Caco-2 (cell line): ENCODE results near the gene MOV10L1. TPM values are rescaled to one million over a fixed set of nuclear protein-coding genes. Genes with fewer than 3 reads are reported as not detected.

Experiments used
- BruUV-seq: library from RNA; stranded (reverse); fragments of 400-500 nt; replicated peaks from 2 replicates; lab custom pipeline; 2021; lab: Mats Ljungman, UMichigan
- CTCF ChIA-PET: fragments of 300-600 bp; sonication (Branson Sonifier 250); formaldehyde crosslinking; loops from one replicate; lab custom pipeline; 2022; ENCODE audit warnings: antibody characterized with exemption; lab: Charles Lee
- POLR2A ChIA-PET: fragments of 300-600 bp; sonication (Branson Sonifier 250); formaldehyde crosslinking; loops from one replicate; lab custom pipeline; 2022; ENCODE audit warnings: antibody characterized with exemption; lab: Charles Lee
- DNase-seq, 2 experiments: peaks; one replicate each; pipeline versions ENCODE4 v3.0.0 to v3.0.0-alpha.2; 2020 to 2022
- H3K27me3 ChIP-seq: replicated peaks from 2 replicates; pipeline ENCODE4 v1.6.0; 2011; ENCODE audit warnings: low read length; ENCODE audit not compliant: control insufficient read depth, insufficient read depth
- H3K36me3 ChIP-seq: 2 replicates; pipeline ENCODE4 v1.5.1; 2011; ENCODE audit warnings: low read length; ENCODE audit not compliant: control insufficient read depth, insufficient read depth
- H3K4me1 ChIP-seq: fragments of 250-450 bp; sonication (Bioruptor Pico); 2 replicates; pipeline ENCODE4 v1.5.1; 2020; ENCODE audit warnings: mild to moderate bottlenecking
- H3K4me3 ChIP-seq: 2 replicates; pipeline ENCODE4 v1.5.1; 2011; ENCODE audit warnings: low read depth, mild to moderate bottlenecking, control low read depth, low read length
- H3K9me3 ChIP-seq: fragments of 250-450 bp; sonication (Bioruptor Pico); 2 replicates; pipeline ENCODE4 v1.5.1; 2020; ENCODE audit warnings: mild to moderate bottlenecking, moderate library complexity
- H3K27ac Mint-ChIP-seq: one replicate; pipeline ENCODE4 v1.8.0; 2022; ENCODE audit warnings: mixed read lengths; ENCODE audit not compliant: unreplicated experiment
- H3K27me3 Mint-ChIP-seq: one replicate; pipeline ENCODE4 v1.8.0; 2022; ENCODE audit warnings: mixed read lengths; ENCODE audit not compliant: insufficient read depth, unreplicated experiment
- H3K36me3 Mint-ChIP-seq: one replicate; pipeline ENCODE4 v1.8.0; 2022; ENCODE audit warnings: mild to moderate bottlenecking, mixed read lengths; ENCODE audit not compliant: insufficient read depth, unreplicated experiment
- H3K4me1 Mint-ChIP-seq: one replicate; pipeline ENCODE4 v1.8.0; 2022; ENCODE audit warnings: low read depth, mixed read lengths; ENCODE audit not compliant: unreplicated experiment
- H3K4me3 Mint-ChIP-seq: one replicate; pipeline ENCODE4 v1.8.0; 2022; ENCODE audit warnings: mild to moderate bottlenecking, moderate library complexity, mixed read lengths; ENCODE audit not compliant: unreplicated experiment
- H3K9me3 Mint-ChIP-seq: one replicate; pipeline ENCODE4 v1.8.0; 2022; ENCODE audit warnings: mixed read lengths; ENCODE audit not compliant: unreplicated experiment
- CTCF ChIP-seq, 2 experiments: fragments of 200-600 bp in 1 of 2; IDR thresholded peaks; 1 replicate in 1 of 2; 2 replicates in 1 of 2; pipeline versions ENCODE4 v1.5.1 to v1.8.0; 2011 to 2022; ENCODE audit warnings: antibody characterized with exemption in 1 of 2, control low read depth in 1 of 2, inconsistent platforms in 1 of 2, low read depth in 1 of 2, low read length in 1 of 2, mild to moderate bottlenecking in 1 of 2, moderate library complexity in 1 of 2; ENCODE audit not compliant: insufficient read depth in 1 of 2, severe bottlenecking in 1 of 2, unreplicated experiment in 1 of 2
- intact Hi-C: fragments of 100-400 bp; cut with micrococcal nuclease; formaldehyde crosslinking; loops from one replicate; pipeline ENCODE4 v1.10.0; 2022; ENCODE audit not compliant: unreplicated experiment
- total RNA-seq: library from RNA; stranded (reverse); gene quantifications from 2 replicates; pipeline ENCODE4 v1.2.3, GENCODE V29; 2022

MOV10L1 gene
- total RNA-seq, 1 experiment from 2014 or later, result not detected

GRCh38 chr22:50141891-50142363 lies 52.1 kb downstream of the MOV10L1 start:
- ChIA-PET CTCF (interaction anchor here (0.6 to 1.4 kb wide), 4 partner anchors 38 to 131 kb away, joined by 3 to 5 read pairs (median 4); no protein-coding TSS in a partner anchor), POLR2A (no interaction called here)
- Mint-ChIP-seq H3K27ac (no peak overlapping the region), H3K4me1 (peaks cover 21% of the 10 kb centered on the region), H3K36me3 (no peaks in the 10 kb centered on the region), H3K27me3 (no peaks in the 10 kb centered on the region), H3K9me3 (no peaks in the 10 kb centered on the region), H3K4me3 (no peak overlapping the region)
- BruUV-seq, result no TSS peak
- peak in 1 of 2 experiments; percentile 39 for DNase-seq
- Histone ChIP-seq H3K9me3 (no peaks in the 10 kb centered on the region), H3K27me3 (no peaks in the 10 kb centered on the region), H3K4me1 (peaks cover 19% of the 10 kb centered on the region), H3K4me3 (no peak overlapping the region), H3K36me3 (no peaks in the 10 kb centered on the region)
- peak; percentile 45 to 60 for TF ChIP-seq CTCF (IDR thresholded peaks at IDR 0.05; ENCODE audit: insufficient read depth in 1 of 2, low read depth in 1 of 2, low read length in 1 of 2, severe bottlenecking in 1 of 2, unreplicated experiment in 1 of 2)
- intact Hi-C loops, result no loop called here

- DNase-seq, result no peak
- intact Hi-C loops, result no loop called here
- Mint-ChIP-seq H3K36me3 (no peaks in the 10 kb centered on the region), H3K27ac (no peak overlapping the region), H3K27me3 (no peaks in the 10 kb centered on the region), H3K9me3 (no peaks in the 10 kb centered on the region), H3K4me1 (peaks cover 23% of the 10 kb centered on the region), H3K4me3 (no peak overlapping the region)
- TF ChIP-seq CTCF (IDR thresholded peaks at IDR 0.05; ENCODE audit: insufficient read depth in 1 of 2, low read depth in 1 of 2, low read length in 1 of 2, severe bottlenecking in 1 of 2, unreplicated experiment in 1 of 2), result no peak
- ChIA-PET CTCF (no interaction called here), POLR2A (no interaction called here)
- BruUV-seq, result no TSS peak
- H3K27me3 ChIP-seq, result no peaks in the 10 kb centered on the region
- H3K4me3 ChIP-seq, result no peak overlapping the region
- no peaks in the 10 kb centered on the region for H3K36me3 ChIP-seq
- peaks cover 19% of the 10 kb centered on the region for H3K4me1 ChIP-seq
- no peaks in the 10 kb centered on the region for H3K9me3 ChIP-seq
Measured at GRCh38 chr22:50143096-50143495, 53.3 kb downstream of the MOV10L1 start.

- Histone ChIP-seq H3K9me3 (no peaks in the 10 kb centered on the region), H3K36me3 (no peaks in the 10 kb centered on the region), H3K4me1 (peaks cover 19% of the 10 kb centered on the region), H3K4me3 (no peak overlapping the region), H3K27me3 (no peaks in the 10 kb centered on the region)
- no peak for TF ChIP-seq CTCF (IDR thresholded peaks at IDR 0.05; ENCODE audit: insufficient read depth in 1 of 2, low read depth in 1 of 2, low read length in 1 of 2, severe bottlenecking in 1 of 2, unreplicated experiment in 1 of 2)
- no peak for DNase-seq
- BruUV-seq, result no TSS peak
- ChIA-PET POLR2A (no interaction called here), CTCF (no interaction called here)
- Mint-ChIP-seq H3K4me1 (peaks cover 23% of the 10 kb centered on the region), H3K27me3 (no peaks in the 10 kb centered on the region), H3K4me3 (no peak overlapping the region), H3K36me3 (no peaks in the 10 kb centered on the region), H3K27ac (no peak overlapping the region), H3K9me3 (no peaks in the 10 kb centered on the region)
- intact Hi-C loops, result no loop called here
Measured at GRCh38 chr22:50144005-50144614, 54.3 kb downstream of the MOV10L1 start.
